Measurements from ENCODE around the gene ST14. TPM values are rescaled to one million over a fixed set of nuclear protein-coding genes. Genes with fewer than 3 reads are reported as not detected.

Gene ST14
- total and polyA plus RNA-seq, 2 donors (not counting 3 experiments of a cell fraction or from before 2014, with no cell fraction given): 0.08 TPM; not detected in 1

DNA sequence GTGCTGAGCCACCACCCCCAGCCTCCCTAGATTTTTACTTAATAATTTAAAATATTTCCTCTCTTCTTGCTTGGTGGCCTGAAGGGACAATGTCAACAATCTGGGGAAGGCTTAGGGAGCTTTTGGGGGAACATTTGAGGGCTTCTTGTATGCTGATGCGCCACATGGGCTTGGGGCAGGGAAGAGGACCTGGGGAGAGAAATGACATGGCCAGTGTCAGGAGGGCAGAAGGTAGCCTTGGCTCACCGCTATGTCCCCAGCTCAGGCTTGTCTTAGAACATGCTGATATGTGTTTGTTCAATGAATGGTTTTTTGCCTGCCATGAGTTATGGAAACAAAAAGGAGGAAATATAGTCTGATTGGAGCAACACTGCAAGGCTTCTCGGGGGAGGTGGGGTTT is 51.6 kb downstream of the ST14 start:
- no peak overlapping the region for H3K27ac ChIP-seq (ENCODE audit: insufficient read depth, low read depth, low read length)
- no peaks in the 10 kb centered on the region for H3K36me3 ChIP-seq (ENCODE audit: control insufficient read depth in 2 of 2, extremely low read depth in 1 of 2, insufficient read depth in 2 of 2, low read length in 2 of 2)
- H3K9ac ChIP-seq (replicated peaks; ENCODE audit: extremely low read depth, insufficient read depth, low read length): no peak overlapping the region
- intact Hi-C loops (cut with micrococcal nuclease): no loop called here
- no peak for DNase-seq (ENCODE audit: low read depth, low spot score)
- H3K9me3 ChIP-seq (replicated peaks; ENCODE audit: control insufficient read depth, insufficient read depth, low read length): no peaks in the 10 kb centered on the region
- no peak for FAIRE-seq
- peaks cover 3 to 12% of the 10 kb centered on the region in 2 experiments for H3K27me3 ChIP-seq (ENCODE audit: control insufficient read depth in 2 of 2, insufficient read depth in 2 of 2, low read length in 2 of 2)
- H3K4me3 ChIP-seq (replicated peaks in 1 of 3; ENCODE audit: insufficient read depth in 1 of 3, low read depth in 1 of 3, low read length in 3 of 3): no peak overlapping the region
- no peak overlapping the region for H3K4me2 ChIP-seq (ENCODE audit: insufficient read depth, low read length)
- BruUV-seq (replicated peaks): no TSS peak
- ChIA-PET POLR2A (no interaction called here), CTCF (no interaction called here)
- H2AFZ ChIP-seq (ENCODE audit: low read depth, low read length): no peak overlapping the region
- H3K4me1 ChIP-seq (ENCODE audit: control insufficient read depth, extremely low read depth, insufficient read depth, low read length): no peaks in the 10 kb centered on the region
- no peaks in the 10 kb centered on the region for H3K9me1 ChIP-seq (replicated peaks; ENCODE audit: control insufficient read depth, extremely low read depth, insufficient read depth, low read length)
- dilution Hi-C loops (cut with MboI; ENCODE audit: extremely low pct_ligation_motif_present, low sequenced_read_pairs): no loop called here
- no peaks in the 10 kb centered on the region for H4K20me1 ChIP-seq (replicated peaks; ENCODE audit: control insufficient read depth, extremely low read depth, insufficient read depth, low read length)
- H3K79me2 ChIP-seq (ENCODE audit: control insufficient read depth, insufficient read depth, low read length): no peaks in the 10 kb centered on the region
- TF ChIP-seq, protein P1, sequence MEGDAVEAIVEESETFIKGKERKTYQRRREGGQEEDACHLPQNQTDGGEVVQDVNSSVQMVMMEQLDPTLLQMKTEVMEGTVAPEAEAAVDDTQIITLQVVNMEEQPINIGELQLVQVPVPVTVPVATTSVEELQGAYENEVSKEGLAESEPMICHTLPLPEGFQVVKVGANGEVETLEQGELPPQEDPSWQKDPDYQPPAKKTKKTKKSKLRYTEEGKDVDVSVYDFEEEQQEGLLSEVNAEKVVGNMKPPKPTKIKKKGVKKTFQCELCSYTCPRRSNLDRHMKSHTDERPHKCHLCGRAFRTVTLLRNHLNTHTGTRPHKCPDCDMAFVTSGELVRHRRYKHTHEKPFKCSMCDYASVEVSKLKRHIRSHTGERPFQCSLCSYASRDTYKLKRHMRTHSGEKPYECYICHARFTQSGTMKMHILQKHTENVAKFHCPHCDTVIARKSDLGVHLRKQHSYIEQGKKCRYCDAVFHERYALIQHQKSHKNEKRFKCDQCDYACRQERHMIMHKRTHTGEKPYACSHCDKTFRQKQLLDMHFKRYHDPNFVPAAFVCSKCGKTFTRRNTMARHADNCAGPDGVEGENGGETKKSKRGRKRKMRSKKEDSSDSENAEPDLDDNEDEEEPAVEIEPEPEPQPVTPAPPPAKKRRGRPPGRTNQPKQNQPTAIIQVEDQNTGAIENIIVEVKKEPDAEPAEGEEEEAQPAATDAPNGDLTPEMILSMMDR (IDR thresholded peaks at IDR 0.05; ENCODE audit: extremely low read depth in 1 of 2, insufficient read depth in 1 of 2, low read depth in 1 of 2, low read length in 2 of 2): no peak
- no peak for TF ChIP-seq POLR2AphosphoS5 (IDR thresholded peaks at IDR 0.05; ENCODE audit: insufficient read depth, low read depth, low read length)
- TF ChIP-seq EZH2 (IDR thresholded peaks at IDR 0.05; ENCODE audit: borderline replicate concordance, low read depth, low read length, severe bottlenecking): no peak
- TF ChIP-seq FOS (IDR thresholded peaks at IDR 0.05; ENCODE audit: borderline replicate concordance, insufficient read depth, low read length): no peak
- TF ChIP-seq JUN (IDR thresholded peaks at IDR 0.05; ENCODE audit: borderline replicate concordance, insufficient read depth, insufficient read length, low read depth): no peak
